Measurements from ENCODE around the gene NAPEPLD. TPM values are rescaled to one million over a fixed set of nuclear protein-coding genes. Genes with fewer than 3 reads are reported as not detected.
"Not testable (repeated sequence)": the region's sequence is repeated elsewhere in the genome, so short reads cannot be mapped to it uniquely, and the experiment has no call there.

NAPEPLD gene
- total RNA-seq, 1 donor from 2014 or later, result 20.9 TPM

DNA sequence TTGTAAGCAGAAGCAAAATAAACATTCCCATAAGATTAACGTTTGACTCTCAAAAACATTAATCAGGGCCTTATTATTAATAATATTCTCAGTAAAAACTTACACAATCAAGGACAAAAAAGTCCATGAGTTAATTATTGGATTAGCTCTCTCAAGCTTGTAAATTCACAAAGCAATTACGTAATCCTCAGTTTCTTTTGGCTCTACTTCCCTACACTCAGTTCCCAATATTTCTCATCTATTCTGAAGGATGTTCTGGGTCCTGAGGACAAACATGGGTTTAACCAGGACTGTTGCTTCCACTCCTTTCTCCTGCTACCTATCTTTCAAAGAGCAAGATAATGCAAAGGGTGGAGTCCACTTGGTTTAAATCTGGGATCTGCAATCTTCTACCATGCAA, 89.4 kb downstream of the NAPEPLD start:
- no peak for DNase-seq

DNA sequence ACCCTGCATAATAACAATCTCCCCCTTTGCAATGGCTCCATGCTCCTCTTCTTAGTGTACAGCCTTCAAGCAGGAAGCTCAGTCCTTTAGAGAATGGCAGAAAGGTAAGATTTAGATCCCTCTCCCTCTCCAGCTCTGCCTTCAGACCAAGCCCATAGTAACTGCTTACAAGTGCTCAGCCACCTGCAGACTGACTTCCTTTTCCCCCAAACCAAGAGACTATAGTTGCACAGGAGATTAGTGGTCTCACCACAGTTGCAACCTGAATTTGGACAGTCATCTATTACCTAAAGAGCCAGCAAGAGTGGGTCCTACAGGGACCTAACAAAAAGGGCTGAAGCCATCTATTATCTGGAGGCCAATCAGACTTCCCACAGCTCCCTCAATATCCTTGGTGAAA, 90.8 kb downstream of the NAPEPLD start:
- DNase-seq, result no peak

DNA sequence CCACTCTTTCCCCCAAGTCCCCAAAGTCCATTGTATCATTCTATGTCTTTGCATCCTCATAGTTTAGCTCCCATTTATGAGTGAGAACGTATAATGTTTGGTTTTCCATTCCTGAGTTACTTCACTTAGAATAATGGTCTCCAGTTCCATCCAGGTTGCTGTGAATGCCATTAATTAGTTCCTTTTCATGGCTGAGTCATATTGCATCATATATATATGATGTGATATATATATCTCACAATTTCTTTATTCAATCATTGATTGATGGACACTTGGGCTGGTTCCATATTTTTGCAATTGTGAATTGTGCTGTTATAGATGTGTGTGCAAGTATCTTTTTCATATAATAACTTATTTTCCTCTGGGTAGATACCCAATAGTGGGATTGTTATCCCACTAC, 92.9 kb downstream of the NAPEPLD start:
- DNase-seq, result not testable (repeated sequence)

DNA sequence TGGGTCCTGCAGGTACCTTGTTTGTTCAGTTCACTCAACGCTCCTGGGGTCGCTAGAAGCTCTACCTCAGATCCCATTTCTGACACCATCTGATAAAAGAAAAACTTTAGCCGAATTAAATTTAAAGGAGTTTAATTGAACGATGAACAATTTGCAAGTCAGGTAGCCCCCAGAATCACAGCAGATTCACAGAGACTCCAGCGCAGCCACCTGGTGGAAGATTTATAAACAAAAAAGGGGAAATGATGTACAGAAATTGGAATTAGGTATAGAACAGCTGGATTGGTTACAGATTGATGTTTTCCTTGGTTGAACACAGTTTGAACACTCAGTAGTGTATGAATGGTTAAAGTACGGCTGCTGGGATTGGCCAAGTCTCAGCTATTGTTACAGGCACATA, 97.4 kb downstream of the NAPEPLD start:
- DNase-seq, result no peak

Other genes with a start within 250 kb of the NAPEPLD start
- gene LRRC17, start 236.1 kb downstream of the NAPEPLD start, total RNA-seq, result 27.0 TPM
- 5.0 TPM for gene FBXL13, start 74.3 kb downstream of the NAPEPLD start, total RNA-seq
- gene ARMC10, start 74.0 kb downstream of the NAPEPLD start, total RNA-seq, result 49.4 TPM
- gene PMPCB, start 148.3 kb upstream of the NAPEPLD start, total RNA-seq, result 61.9 TPM
- 15.9 TPM for gene DNAJC2, start 195.7 kb upstream of the NAPEPLD start, total RNA-seq
- gene PSMC2, start 198.5 kb upstream of the NAPEPLD start, total RNA-seq, result 65.4 TPM